IMR-90 (cell line): ENCODE results near the gene PTGES2. TPM values are rescaled to one million over a fixed set of nuclear protein-coding genes. Genes with fewer than 3 reads are reported as not detected.

ENCODE experiments used
- ATAC-seq: fragments of 200-7000 bp; cut with Tn5 transposase; 2 replicates; pipeline ENCODE4 v1.9.1; 2020; ENCODE audit warnings: low read depth, mild to moderate bottlenecking, moderate library complexity
- BruUV-seq: library from RNA; stranded (reverse); fragments of 400-500 nt; replicated peaks from 2 replicates; lab custom pipeline; 2021; lab: Mats Ljungman, UMichigan
- CTCF ChIA-PET: fragments of 300-600 bp; formaldehyde crosslinking; extraction: SDS; loops from one replicate; lab custom pipeline; 2021; ENCODE audit warnings: antibody characterized with exemption; lab: Yijun Ruan, JAX
- POLR2A ChIA-PET: fragments of 300-600 bp; sonication (Branson Sonifier 250); formaldehyde crosslinking; loops from one replicate; lab custom pipeline; 2022; ENCODE audit warnings: antibody characterized with exemption; ENCODE audit not compliant: unreplicated experiment; lab: Charles Lee
- DNase-seq: peaks from one replicate; pipeline ENCODE4 v3.0.0; 2013
- H2AFZ ChIP-seq: replicated peaks from 2 replicates; pipeline ENCODE3; 2013; ENCODE audit warnings: low read length, mild to moderate bottlenecking; ENCODE audit not compliant: poor library complexity
- H2AK5ac ChIP-seq: 2 replicates; pipeline ENCODE4 v1.6.1; 2013; ENCODE audit warnings: low read depth, low read length, inconsistent platforms
- H2AK9ac ChIP-seq: replicated peaks from 2 replicates; pipeline ENCODE3; 2013; ENCODE audit warnings: mild to moderate bottlenecking, low read depth, low read length, moderate library complexity; ENCODE audit not compliant: poor library complexity
- H2BK120ac ChIP-seq: 2 replicates; pipeline ENCODE4 v1.6.1; 2013; ENCODE audit warnings: low read depth, low read length, inconsistent platforms
- H2BK15ac ChIP-seq: 3 replicates; pipeline ENCODE4 v1.6.1; 2013; ENCODE audit warnings: low read depth, low read length, inconsistent platforms
- H2BK20ac ChIP-seq: 2 replicates; pipeline ENCODE4 v1.6.1; 2013; ENCODE audit warnings: low read depth, mild to moderate bottlenecking, inconsistent platforms, low read length, moderate library complexity
- H2BK5ac ChIP-seq: 2 replicates; pipeline ENCODE4 v1.6.1; 2013; ENCODE audit warnings: mild to moderate bottlenecking, low read depth, low read length, inconsistent platforms; ENCODE audit not compliant: poor library complexity, severe bottlenecking
- H3K14ac ChIP-seq: replicated peaks from 2 replicates; pipeline ENCODE4 v1.6.1; 2013; ENCODE audit warnings: low read depth, low read length, inconsistent platforms
- H3K18ac ChIP-seq: 2 replicates; pipeline ENCODE4 v1.6.1; 2013; ENCODE audit warnings: low read depth, low read length, control low read depth
- H3K23ac ChIP-seq: 2 replicates; pipeline ENCODE4 v1.6.1; 2013; ENCODE audit warnings: low read depth, low read length, inconsistent platforms
- H3K27ac ChIP-seq: 2 replicates; pipeline ENCODE4 v1.5.1; 2013; ENCODE audit warnings: mild to moderate bottlenecking, control low read depth, low read length; ENCODE audit not compliant: insufficient read depth
- H3K27me3 ChIP-seq: 2 replicates; pipeline ENCODE4 v1.6.1; 2013; ENCODE audit warnings: low read length; ENCODE audit not compliant: control insufficient read depth, insufficient read depth
- H3K36me3 ChIP-seq: 2 replicates; pipeline ENCODE4 v1.6.1; 2013; ENCODE audit warnings: low read length, mixed read lengths; ENCODE audit not compliant: control insufficient read depth, insufficient read depth
- H3K4ac ChIP-seq: 2 replicates; pipeline ENCODE4 v1.6.1; 2013; ENCODE audit warnings: low read depth, low read length, inconsistent platforms
- H3K4me1 ChIP-seq: 2 replicates; pipeline ENCODE4 v1.6.1; 2013; ENCODE audit warnings: low read length, mixed read lengths; ENCODE audit not compliant: control insufficient read depth, insufficient read depth
- H3K4me2 ChIP-seq: 2 replicates; pipeline ENCODE4 v1.6.1; 2013; ENCODE audit warnings: low read depth, mild to moderate bottlenecking, control low read depth, low read length, moderate library complexity
- H3K4me3 ChIP-seq: 2 replicates; pipeline ENCODE4 v1.5.1; 2013; ENCODE audit warnings: low read depth, mild to moderate bottlenecking, control low read depth, low read length, moderate library complexity; ENCODE audit not compliant: insufficient read depth
- H3K56ac ChIP-seq: 2 replicates; pipeline ENCODE4 v1.6.1; 2013; ENCODE audit warnings: low read length, inconsistent platforms; ENCODE audit not compliant: insufficient read depth; ENCODE audit errors: extremely low read depth
- H3K79me1 ChIP-seq, 2 experiments: 2 replicates each; pipeline ENCODE4 v1.6.1; 2013; ENCODE audit warnings: low read length in 2 of 2, inconsistent platforms in 1 of 2, low read depth in 1 of 2
- H3K9ac ChIP-seq: 2 replicates; pipeline ENCODE4 v1.6.1; 2013; ENCODE audit warnings: low read depth, low read length, control low read depth
- H3K9me1 ChIP-seq: 2 replicates; pipeline ENCODE4 v1.6.1; 2013; ENCODE audit warnings: low read length, inconsistent platforms; ENCODE audit not compliant: insufficient read depth
- H3K9me3 ChIP-seq: 2 replicates; pipeline ENCODE4 v1.6.1; 2013; ENCODE audit warnings: low read length; ENCODE audit not compliant: control insufficient read depth, insufficient read depth
- H4K20me1 ChIP-seq: 2 replicates; pipeline ENCODE4 v1.6.1; 2013; ENCODE audit warnings: low read length, inconsistent platforms; ENCODE audit not compliant: insufficient read depth
- H4K5ac ChIP-seq: 2 replicates; pipeline ENCODE4 v1.6.1; 2013; ENCODE audit warnings: mild to moderate bottlenecking, low read depth, low read length, control low read depth
- H4K8ac ChIP-seq, 2 experiments: 2 replicates each; pipeline ENCODE4 v1.6.1; 2013; ENCODE audit warnings: low read depth in 2 of 2, low read length in 2 of 2, control low read depth in 1 of 2, inconsistent platforms in 1 of 2
- H4K91ac ChIP-seq: 2 replicates; pipeline ENCODE4 v1.6.1; 2013; ENCODE audit warnings: low read depth, low read length, inconsistent platforms; ENCODE audit not compliant: insufficient read depth
- BHLHE40 ChIP-seq: fragments of 150-350 bp; IDR thresholded peaks from 2 replicates; pipeline ENCODE4 v1.6.1; 2016; ENCODE audit warnings: mild to moderate bottlenecking, low read depth, low read length
- CHD1 ChIP-seq: IDR thresholded peaks from 2 replicates; pipeline ENCODE4 v1.6.1; 2012; ENCODE audit warnings: low read depth, low read length, improper control_type of control experiment
- MAFK ChIP-seq: IDR thresholded peaks from 2 replicates; pipeline ENCODE4 v1.6.1; 2012; ENCODE audit warnings: low read depth, low read length, improper control_type of control experiment
- MXI1 ChIP-seq: IDR thresholded peaks from 2 replicates; pipeline ENCODE4 v1.6.1; 2012; ENCODE audit warnings: low read depth, mild to moderate bottlenecking, low read length, moderate library complexity, borderline replicate concordance
- NFE2L2 ChIP-seq: fragments of 150-350 bp; IDR thresholded peaks from 2 replicates; pipeline ENCODE4 v1.6.1; 2016; ENCODE audit warnings: low read depth, mild to moderate bottlenecking, low read length
- POLR2A ChIP-seq: IDR thresholded peaks from 2 replicates; pipeline ENCODE4 v1.6.1; 2012; ENCODE audit warnings: mild to moderate bottlenecking, low read depth, low read length
- RAD21 ChIP-seq: IDR thresholded peaks from 2 replicates; pipeline ENCODE4 v1.6.1; 2012; ENCODE audit warnings: low read length, improper control_type of control experiment
- RCOR1 ChIP-seq: IDR thresholded peaks from 2 replicates; pipeline ENCODE4 v1.6.1; 2012; ENCODE audit warnings: mild to moderate bottlenecking, low read length, improper control_type of control experiment; ENCODE audit not compliant: insufficient replicate concordance
- SMC3 ChIP-seq: fragments of 150-350 bp; IDR thresholded peaks from 2 replicates; pipeline ENCODE4 v1.6.1; 2016; ENCODE audit warnings: low read depth, mild to moderate bottlenecking, antibody characterized with exemption, low read length, moderate library complexity
- WGBS, 2 experiments: methylation state at CpG; one replicate each; pipeline versions ENCODE4 v1.1.5 to v1.1.7; 2013; ENCODE audit warnings: missing lambda C conversion rate in 2 of 2; ENCODE audit not compliant: insufficient read length in 1 of 2; ENCODE audit errors: extremely low coverage in 2 of 2; 5-methylcytosine and 5-hydroxymethylcytosine counted together
- dilution Hi-C: fragments of 300-500 bp; cut with HindIII; formaldehyde crosslinking; loops from one replicate; pipeline ENCODE4 v1.14.3; 2018; ENCODE audit warnings: low sequenced_read_pairs; ENCODE audit not compliant: unreplicated experiment
- in situ Hi-C: fragments of 300-500 bp; cut with MboI; formaldehyde crosslinking; loops from 3 replicates; pipeline ENCODE4 v1.14.3; 2019; ENCODE audit warnings: low sequenced_read_pairs, inconsistent platforms, mixed read lengths
- intact Hi-C: fragments of 100-400 bp; cut with micrococcal nuclease; formaldehyde crosslinking; loops from 2 replicates; pipeline ENCODE4 v1.10.0; 2022
- polyA plus RNA-seq, 3 experiments: library from polyadenylated mRNA; depleted of rRNA; stranded (reverse); fragments of >200 nt; gene quantifications; 2 replicates each; pipeline ENCODE4 v1.2.3, GENCODE V29; 2012; ENCODE audit warnings: low replicate concordance in 1 of 3
- total RNA-seq: library from RNA; depleted of rRNA; stranded (reverse); fragments of >200 nt; gene quantifications from 2 replicates; pipeline ENCODE4 v1.2.3, GENCODE V29; 2012
- TF ChIP-seq, protein P1 (sequence below): fragments of 150-350 bp; IDR thresholded peaks from 2 replicates; pipeline ENCODE4 v1.6.1; 2016; ENCODE audit warnings: low read depth, mild to moderate bottlenecking, low read length, moderate library complexity, borderline replicate concordance
- TF ChIP-seq, protein P2 (sequence below): fragments of 150-350 bp; IDR thresholded peaks from 2 replicates; pipeline ENCODE4 v1.6.1; 2017; ENCODE audit warnings: mild to moderate bottlenecking, antibody characterized with exemption, low read length, low read depth

PTGES2 gene
- total and polyA plus RNA-seq, 2 of the 4 experiments (the other 2 are of a cell fraction), result 100 to 107 TPM

DNA sequence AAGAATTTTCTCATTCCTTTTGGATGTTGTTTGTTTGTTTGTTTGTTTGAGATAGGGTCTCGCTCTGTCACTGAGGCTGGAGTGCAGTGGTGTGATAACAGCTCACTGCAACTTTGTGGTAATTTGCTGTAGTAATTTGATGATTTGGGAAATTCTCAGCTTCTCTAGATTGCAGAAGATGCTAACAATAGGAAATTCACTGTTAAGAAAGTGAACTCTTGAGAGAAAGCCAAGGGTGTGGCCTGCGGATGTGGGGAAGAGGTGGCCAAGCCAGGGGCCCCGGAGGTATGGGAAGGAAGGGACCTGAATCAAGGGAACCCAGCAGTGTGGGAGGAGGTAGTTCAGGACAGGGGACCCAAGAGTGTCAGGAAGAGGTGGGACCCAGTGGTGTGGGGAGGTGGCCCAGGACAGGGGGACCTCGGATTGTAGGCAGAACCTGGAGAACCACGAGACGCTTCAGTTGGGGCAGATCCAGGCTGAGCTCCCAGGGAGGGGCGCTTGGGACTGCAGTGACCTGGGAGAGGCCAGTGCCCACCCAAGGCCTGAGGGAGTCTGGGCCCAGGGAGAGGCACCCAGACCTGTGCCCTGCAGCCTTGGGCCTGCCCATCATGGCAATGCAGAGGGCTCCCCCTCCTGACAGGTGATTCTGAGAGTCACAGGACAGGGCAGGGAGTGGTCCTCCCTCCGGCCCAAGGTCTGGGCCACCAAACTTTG lies 16.2 kb upstream of the PTGES2 start:
- no peak overlapping the region for H2BK5ac ChIP-seq
- H3K4ac ChIP-seq, result no peak overlapping the region
- peak overlapping the region; percentile 78 for H2AK9ac ChIP-seq
- intact Hi-C loops, result no loop called here
- H4K91ac ChIP-seq, result no peak overlapping the region
- H4K8ac ChIP-seq, result no peak overlapping the region
- CTCF ChIA-PET, result no interaction called here
- H2BK15ac ChIP-seq, result no peak overlapping the region
- dilution Hi-C loops, result no loop called here
- H3K14ac ChIP-seq, result no peak overlapping the region
- no peak overlapping the region for H3K27ac ChIP-seq
- in situ Hi-C loops, result no loop called here
- H3K56ac ChIP-seq, result no peak overlapping the region
- DNase-seq, result no peak
- no peak for ATAC-seq
- H2BK20ac ChIP-seq, result no peak overlapping the region
- no peaks in the 10 kb centered on the region for H3K4me1 ChIP-seq
- no peak overlapping the region for H2AK5ac ChIP-seq
- no peak overlapping the region for H3K4me2 ChIP-seq
- no TSS peak for BruUV-seq
- no peaks in the 10 kb centered on the region for H3K9me3 ChIP-seq
- TF ChIP-seq NFE2L2 (no peak), CHD1 (no peak), RCOR1 (no peak), BHLHE40 (no peak), MXI1 (no peak), SMC3 (no peak), RAD21 (no peak), MAFK (no peak), POLR2A (no peak)
- TF ChIP-seq, protein P1, sequence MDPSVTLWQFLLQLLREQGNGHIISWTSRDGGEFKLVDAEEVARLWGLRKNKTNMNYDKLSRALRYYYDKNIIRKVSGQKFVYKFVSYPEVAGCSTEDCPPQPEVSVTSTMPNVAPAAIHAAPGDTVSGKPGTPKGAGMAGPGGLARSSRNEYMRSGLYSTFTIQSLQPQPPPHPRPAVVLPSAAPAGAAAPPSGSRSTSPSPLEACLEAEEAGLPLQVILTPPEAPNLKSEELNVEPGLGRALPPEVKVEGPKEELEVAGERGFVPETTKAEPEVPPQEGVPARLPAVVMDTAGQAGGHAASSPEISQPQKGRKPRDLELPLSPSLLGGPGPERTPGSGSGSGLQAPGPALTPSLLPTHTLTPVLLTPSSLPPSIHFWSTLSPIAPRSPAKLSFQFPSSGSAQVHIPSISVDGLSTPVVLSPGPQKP, result no peak
- TF ChIP-seq, protein P2, sequence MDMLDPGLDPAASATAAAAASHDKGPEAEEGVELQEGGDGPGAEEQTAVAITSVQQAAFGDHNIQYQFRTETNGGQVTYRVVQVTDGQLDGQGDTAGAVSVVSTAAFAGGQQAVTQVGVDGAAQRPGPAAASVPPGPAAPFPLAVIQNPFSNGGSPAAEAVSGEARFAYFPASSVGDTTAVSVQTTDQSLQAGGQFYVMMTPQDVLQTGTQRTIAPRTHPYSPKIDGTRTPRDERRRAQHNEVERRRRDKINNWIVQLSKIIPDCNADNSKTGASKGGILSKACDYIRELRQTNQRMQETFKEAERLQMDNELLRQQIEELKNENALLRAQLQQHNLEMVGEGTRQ, result no peak
- peak overlapping the region; percentile 32 for H2AFZ ChIP-seq
- H3K4me3 ChIP-seq, result no peak overlapping the region
- H3K79me1 ChIP-seq, result no peaks in the 10 kb centered on the region
- H3K23ac ChIP-seq, result no peak overlapping the region
- POLR2A ChIA-PET, result no interaction called here
- WGBS, 2 experiments, result 78% methylated on average over 3 of the region's 8 CpGs; no CpG with 5 or more reads in 1 of the 2 experiments
- no peak overlapping the region for H3K18ac ChIP-seq
- peaks cover 2% of the 10 kb centered on the region; the same call in 1 of the 2 replicates for H3K27me3 ChIP-seq
- no peaks in the 10 kb centered on the region; the same call in 1 of the 2 replicates for H4K20me1 ChIP-seq
- no peak overlapping the region for H4K5ac ChIP-seq
- no peak overlapping the region for H3K9ac ChIP-seq
- no peaks in the 10 kb centered on the region for H3K36me3 ChIP-seq
- H2BK120ac ChIP-seq, result no peak overlapping the region
- 0 out of 2 replicates have a peak, but pooled peaks cover 2% of the 10 kb centered on the region for H3K9me1 ChIP-seq
